ENCODE results near the gene S100A3.
A peak's percentile ranks its signal among the peaks of the same experiment; 100 is the strongest.

Gene S100A3

GRCh38 chr1:153545067-153546055 lies 3.7 kb downstream of the S100A3 start, which contains the start of gene S100A4:
Gene S100A4 (minus strand): TSS chr1:153545806. CDS start chr1:153544794, 1,012 bp downstream.
- H3K9me3 Mint-ChIP-seq: no peaks in the 10 kb centered on the region
- no peaks in the 10 kb centered on the region for H3K27me3 Mint-ChIP-seq
- H3K4me1 Mint-ChIP-seq: peaks cover 69% of the 10 kb centered on the region
- H3K27ac Mint-ChIP-seq: peak within 1 kb of the TSS; percentile 89
- peak within 1 kb of the TSS; percentile 77 for H3K4me3 Mint-ChIP-seq
- peaks cover 3% of the 10 kb centered on the region for H3K36me3 Mint-ChIP-seq

GRCh38 chr1:153544453-153545066 lies 4.5 kb downstream of the S100A3 start:
- H3K4me1 Mint-ChIP-seq: peaks cover 77% of the 10 kb centered on the region
- H3K9me3 Mint-ChIP-seq: no peaks in the 10 kb centered on the region
- peak overlapping the region; percentile 77 for H3K4me3 Mint-ChIP-seq
- peak overlapping the region; percentile 89 for H3K27ac Mint-ChIP-seq
- peaks cover 3% of the 10 kb centered on the region for H3K36me3 Mint-ChIP-seq
- no peaks in the 10 kb centered on the region for H3K27me3 Mint-ChIP-seq

GRCh38 chr1:153543736-153544135 lies 5.3 kb downstream of the S100A3 start:
- Mint-ChIP-seq H3K27ac (peak overlapping the region; percentile 89), H3K4me1 (peaks cover 81% of the 10 kb centered on the region), H3K4me3 (peak overlapping the region; percentile 8), H3K9me3 (no peaks in the 10 kb centered on the region), H3K27me3 (no peaks in the 10 kb centered on the region), H3K36me3 (peaks cover 3% of the 10 kb centered on the region)

GRCh38 chr1:153542956-153543711 lies 5.9 kb downstream of the S100A3 start:
- H3K27ac Mint-ChIP-seq: peak overlapping the region; percentile 95
- H3K9me3 Mint-ChIP-seq: no peaks in the 10 kb centered on the region
- peak overlapping the region; percentile 36 for H3K4me3 Mint-ChIP-seq

GRCh38 chr1:153541641-153542590 lies 7.1 kb downstream of the S100A3 start:
- Mint-ChIP-seq H3K9me3 (no peaks in the 10 kb centered on the region), H3K4me1 (peaks cover 80% of the 10 kb centered on the region), H3K27ac (peak overlapping the region; percentile 95), H3K27me3 (no peaks in the 10 kb centered on the region), H3K4me3 (peak overlapping the region; percentile 62), H3K36me3 (peaks cover 3% of the 10 kb centered on the region)

More at GRCh38 chr1:153542956-153543711, 5.9 kb downstream of the S100A3 start:
- Mint-ChIP-seq H3K4me1 (peaks cover 80% of the 10 kb centered on the region), H3K36me3 (peaks cover 3% of the 10 kb centered on the region), H3K27me3 (no peaks in the 10 kb centered on the region)

- Mint-ChIP-seq H3K9me3 (no peaks in the 10 kb centered on the region), H3K4me1 (peaks cover 78% of the 10 kb centered on the region), H3K4me3 (peak within 1 kb of the TSS; percentile 62), H3K27ac (peak within 1 kb of the TSS; percentile 95), H3K27me3 (no peaks in the 10 kb centered on the region), H3K36me3 (peaks cover 3% of the 10 kb centered on the region)
Measured at GRCh38 chr1:153540394-153541361, 8.4 kb downstream of the S100A3 start, which contains the start of gene S100A5. Gene S100A5 (minus strand): TSS chr1:153540934. CDS start chr1:153540191, 743 bp downstream.

GRCh38 chr1:153539395-153540093 lies 9.5 kb downstream of the S100A3 start:
- no peak overlapping the region for H3K4me3 Mint-ChIP-seq
- peaks cover 3% of the 10 kb centered on the region for H3K36me3 Mint-ChIP-seq
- H3K27ac Mint-ChIP-seq: peak overlapping the region; percentile 52
- H3K4me1 Mint-ChIP-seq: peaks cover 76% of the 10 kb centered on the region
- no peaks in the 10 kb centered on the region for H3K9me3 Mint-ChIP-seq
- no peaks in the 10 kb centered on the region for H3K27me3 Mint-ChIP-seq

- H3K4me1 Mint-ChIP-seq: peaks cover 76% of the 10 kb centered on the region
- H3K4me3 Mint-ChIP-seq: no peak overlapping the region
- no peaks in the 10 kb centered on the region for H3K9me3 Mint-ChIP-seq
- peak overlapping the region; percentile 41 for H3K27ac Mint-ChIP-seq
- peaks cover 3% of the 10 kb centered on the region for H3K36me3 Mint-ChIP-seq
- H3K27me3 Mint-ChIP-seq: no peaks in the 10 kb centered on the region
Measured at GRCh38 chr1:153538315-153538821, 10.7 kb downstream of the S100A3 start.

GRCh38 chr1:153537376-153537730 lies 11.7 kb downstream of the S100A3 start:
- Mint-ChIP-seq H3K27ac (peak overlapping the region; percentile 59), H3K9me3 (no peaks in the 10 kb centered on the region), H3K36me3 (no peaks in the 10 kb centered on the region), H3K4me3 (peak overlapping the region; percentile 90), H3K27me3 (no peaks in the 10 kb centered on the region), H3K4me1 (peaks cover 76% of the 10 kb centered on the region)

GRCh38 chr1:153536671-153537375 lies 12.2 kb downstream of the S100A3 start:
- no peaks in the 10 kb centered on the region for H3K36me3 Mint-ChIP-seq
- peak overlapping the region; percentile 98 for H3K27ac Mint-ChIP-seq
- no peaks in the 10 kb centered on the region for H3K9me3 Mint-ChIP-seq
- H3K4me3 Mint-ChIP-seq: peak overlapping the region; percentile 90
- no peaks in the 10 kb centered on the region for H3K27me3 Mint-ChIP-seq
- H3K4me1 Mint-ChIP-seq: peaks cover 76% of the 10 kb centered on the region

- H3K4me3 Mint-ChIP-seq: peak overlapping the region; percentile 90
Measured at GRCh38 chr1:153536012-153536670, 12.9 kb downstream of the S100A3 start.

More at GRCh38 chr1:153536012-153536670, 12.9 kb downstream of the S100A3 start:
- Mint-ChIP-seq H3K36me3 (no peaks in the 10 kb centered on the region), H3K27me3 (no peaks in the 10 kb centered on the region), H3K27ac (peak overlapping the region; percentile 98), H3K4me1 (peaks cover 76% of the 10 kb centered on the region), H3K9me3 (no peaks in the 10 kb centered on the region)

All from activated naive CD4-positive, alpha-beta T cell treated with anti-CD3 and anti-CD28 coated beads, Interleukin-2, amount 50 U/mL, for 24 hours (primary cell).